Measurements from ENCODE around the gene CFAP99.
"Not testable (repeated sequence)": the region's sequence is repeated elsewhere in the genome, so short reads cannot be mapped to it uniquely, and the experiment has no call there.

CFAP99 gene

DNA sequence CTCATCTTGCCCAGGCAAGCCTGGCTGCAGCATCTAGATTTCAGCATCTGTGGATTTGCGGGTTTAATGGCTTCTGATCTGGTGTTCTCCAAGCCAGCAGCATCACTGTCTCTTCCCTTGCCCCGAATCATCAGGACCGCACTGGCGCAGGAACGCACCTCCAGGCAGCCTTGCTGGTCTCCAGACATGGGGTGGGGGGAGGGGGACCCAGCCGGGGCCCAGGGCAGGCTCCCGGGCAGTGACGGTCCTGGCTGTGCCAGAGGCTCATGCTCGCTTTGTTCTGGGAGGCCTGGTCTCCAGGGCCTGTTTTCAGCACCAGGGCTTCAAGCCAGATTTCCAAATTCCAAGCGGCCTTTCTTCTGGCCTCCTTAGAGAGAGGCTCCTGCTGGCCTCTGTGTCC is 4.9 kb downstream of the CFAP99 start:
- H3K36me3 Mint-ChIP-seq: no peaks in the 10 kb centered on the region
- H3K4me1 Mint-ChIP-seq: peaks cover 17% of the 10 kb centered on the region
- no peak overlapping the region for H3K4me3 Mint-ChIP-seq
- DNase-seq (ENCODE audit: low spot score in 2 of 2) (no peak), ATAC-seq (ENCODE audit: low read depth) (no peak)
- H3K9me3 Mint-ChIP-seq: no peaks in the 10 kb centered on the region
- H3K27me3 Mint-ChIP-seq: peaks cover 25% of the 10 kb centered on the region
- H3K27ac Mint-ChIP-seq: no peak overlapping the region

DNA sequence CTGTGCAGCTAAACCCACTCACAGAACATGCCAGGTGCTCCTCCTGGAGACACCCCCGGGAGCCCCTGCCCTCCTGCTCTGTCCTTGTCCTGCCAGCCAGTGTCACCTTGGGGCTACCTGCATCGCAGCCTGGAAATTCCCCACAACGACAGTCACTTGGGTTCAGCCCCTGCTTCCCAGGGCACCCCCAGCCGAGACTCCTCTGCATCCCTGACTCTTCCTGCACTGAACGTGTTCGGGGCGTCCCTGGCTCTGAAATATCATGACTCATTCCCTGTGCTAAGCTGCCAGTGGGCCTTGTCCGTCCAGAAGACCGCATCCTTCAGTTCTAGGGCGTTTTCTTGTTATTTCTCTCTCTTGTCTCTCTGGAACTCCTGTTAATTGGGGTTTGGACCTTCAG is 5.8 kb downstream of the CFAP99 start:
- H3K9me3 Mint-ChIP-seq: no peaks in the 10 kb centered on the region
- H3K36me3 Mint-ChIP-seq: no peaks in the 10 kb centered on the region
- H3K27ac Mint-ChIP-seq: no peak overlapping the region
- DNase-seq (ENCODE audit: low spot score in 2 of 2) (no peak), ATAC-seq (ENCODE audit: low read depth) (no peak)
- H3K4me1 Mint-ChIP-seq: peaks cover 11% of the 10 kb centered on the region
- H3K27me3 Mint-ChIP-seq: peaks cover 29% of the 10 kb centered on the region
- no peak overlapping the region for H3K4me3 Mint-ChIP-seq

DNA sequence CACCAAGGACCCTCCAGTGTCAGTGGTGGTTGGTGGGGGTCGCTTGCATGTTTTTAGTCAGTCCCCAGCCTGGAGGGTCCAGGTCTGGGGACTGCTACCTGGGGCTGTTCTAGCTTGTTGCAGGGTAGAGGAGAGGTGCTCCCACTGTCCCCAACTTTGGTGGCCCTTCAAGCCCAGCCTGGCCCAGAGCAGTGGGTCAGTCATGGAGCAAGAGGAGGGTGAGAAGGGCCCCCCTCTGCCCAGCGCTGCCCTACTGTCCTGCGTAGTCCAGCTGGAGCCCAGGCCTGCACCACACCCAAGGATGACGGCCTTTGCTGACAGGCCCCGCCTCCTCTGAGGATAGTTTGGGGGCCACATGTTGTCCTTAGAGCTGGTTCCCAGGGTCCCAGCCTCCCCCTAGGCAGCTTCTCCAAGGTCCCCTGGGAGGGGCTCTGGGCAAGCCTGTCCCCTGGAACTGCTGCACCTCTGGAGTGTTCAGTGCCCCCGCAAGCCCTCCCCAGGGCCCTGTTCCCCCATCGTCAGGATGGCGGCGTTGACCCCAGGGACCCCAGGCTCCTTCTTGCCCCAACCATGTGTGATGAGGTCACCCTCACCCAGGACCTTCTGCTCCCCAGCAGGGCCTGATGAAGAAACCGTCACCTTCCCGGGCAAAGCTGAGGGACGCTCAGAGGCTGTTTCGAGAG is 6.8 kb downstream of the CFAP99 start:
- Mint-ChIP-seq H3K27ac (no peak overlapping the region), H3K27me3 (peaks cover 23% of the 10 kb centered on the region), H3K4me3 (no peak overlapping the region), H3K36me3 (no peaks in the 10 kb centered on the region), H3K9me3 (no peaks in the 10 kb centered on the region), H3K4me1 (peaks cover 4% of the 10 kb centered on the region)
- DNase-seq (ENCODE audit: low spot score in 2 of 2) (no peak), ATAC-seq (ENCODE audit: low read depth) (no peak)

DNA sequence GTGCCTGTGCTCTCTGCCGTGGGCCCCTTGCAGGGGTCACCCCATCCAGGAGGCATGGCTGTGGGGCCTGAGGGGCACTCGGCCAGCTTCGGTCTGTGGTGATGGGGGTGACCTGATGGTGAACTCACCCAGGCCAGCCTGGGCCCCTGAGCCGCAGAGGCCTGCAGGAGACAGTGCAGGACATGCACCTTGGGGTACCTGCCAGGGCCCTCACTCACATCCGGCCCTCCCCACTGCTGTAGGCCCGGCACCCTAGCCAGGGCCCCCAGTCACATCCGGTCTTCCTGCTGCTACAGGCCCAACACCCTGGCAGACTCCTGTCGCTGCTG is 7.3 kb downstream of the CFAP99 start:
- peaks cover 4% of the 10 kb centered on the region for H3K4me1 Mint-ChIP-seq
- DNase-seq (ENCODE audit: low spot score in 2 of 2): no peak
- H3K27me3 Mint-ChIP-seq: peaks cover 19% of the 10 kb centered on the region
- H3K36me3 Mint-ChIP-seq: no peaks in the 10 kb centered on the region
- H3K27ac Mint-ChIP-seq: no peak overlapping the region
- H3K4me3 Mint-ChIP-seq: no peak overlapping the region
- ATAC-seq (ENCODE audit: low read depth): no peak
- no peaks in the 10 kb centered on the region for H3K9me3 Mint-ChIP-seq

DNA sequence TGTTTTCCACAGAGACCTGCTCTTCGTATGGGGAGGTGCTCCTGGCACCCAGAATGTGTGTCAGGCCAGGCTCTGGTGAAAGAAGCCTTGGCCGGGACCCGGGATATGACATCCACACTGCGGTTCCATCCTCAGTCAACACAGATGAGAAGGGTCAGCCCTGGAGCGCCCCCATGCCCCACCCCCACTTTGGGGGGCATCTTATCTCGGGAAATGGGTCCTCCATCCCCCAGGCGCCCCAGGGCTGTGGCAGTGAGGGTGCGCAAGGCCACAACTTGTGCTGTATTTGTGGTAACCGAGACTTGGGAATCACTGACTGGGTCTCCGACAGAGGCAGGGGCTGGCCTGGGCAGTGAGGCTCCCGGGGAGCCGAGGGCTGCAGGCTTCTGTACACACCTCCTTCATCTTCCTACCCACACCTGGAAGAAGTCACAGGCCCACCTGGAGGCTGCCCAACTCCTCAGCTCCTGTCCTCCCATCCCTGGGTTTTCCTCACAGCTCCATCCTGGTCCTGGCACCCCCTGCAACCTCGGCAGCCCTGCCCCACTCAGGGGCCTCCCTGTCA is 8.0 kb downstream of the CFAP99 start:
- H3K27ac Mint-ChIP-seq: no peak overlapping the region
- no peak for DNase-seq (ENCODE audit: low spot score in 2 of 2)
- no peak for ATAC-seq (ENCODE audit: low read depth)
- H3K27me3 Mint-ChIP-seq: peaks cover 22% of the 10 kb centered on the region
- H3K36me3 Mint-ChIP-seq: no peaks in the 10 kb centered on the region
- H3K4me1 Mint-ChIP-seq: peaks cover 3% of the 10 kb centered on the region
- no peak overlapping the region for H3K4me3 Mint-ChIP-seq
- no peaks in the 10 kb centered on the region for H3K9me3 Mint-ChIP-seq

DNA sequence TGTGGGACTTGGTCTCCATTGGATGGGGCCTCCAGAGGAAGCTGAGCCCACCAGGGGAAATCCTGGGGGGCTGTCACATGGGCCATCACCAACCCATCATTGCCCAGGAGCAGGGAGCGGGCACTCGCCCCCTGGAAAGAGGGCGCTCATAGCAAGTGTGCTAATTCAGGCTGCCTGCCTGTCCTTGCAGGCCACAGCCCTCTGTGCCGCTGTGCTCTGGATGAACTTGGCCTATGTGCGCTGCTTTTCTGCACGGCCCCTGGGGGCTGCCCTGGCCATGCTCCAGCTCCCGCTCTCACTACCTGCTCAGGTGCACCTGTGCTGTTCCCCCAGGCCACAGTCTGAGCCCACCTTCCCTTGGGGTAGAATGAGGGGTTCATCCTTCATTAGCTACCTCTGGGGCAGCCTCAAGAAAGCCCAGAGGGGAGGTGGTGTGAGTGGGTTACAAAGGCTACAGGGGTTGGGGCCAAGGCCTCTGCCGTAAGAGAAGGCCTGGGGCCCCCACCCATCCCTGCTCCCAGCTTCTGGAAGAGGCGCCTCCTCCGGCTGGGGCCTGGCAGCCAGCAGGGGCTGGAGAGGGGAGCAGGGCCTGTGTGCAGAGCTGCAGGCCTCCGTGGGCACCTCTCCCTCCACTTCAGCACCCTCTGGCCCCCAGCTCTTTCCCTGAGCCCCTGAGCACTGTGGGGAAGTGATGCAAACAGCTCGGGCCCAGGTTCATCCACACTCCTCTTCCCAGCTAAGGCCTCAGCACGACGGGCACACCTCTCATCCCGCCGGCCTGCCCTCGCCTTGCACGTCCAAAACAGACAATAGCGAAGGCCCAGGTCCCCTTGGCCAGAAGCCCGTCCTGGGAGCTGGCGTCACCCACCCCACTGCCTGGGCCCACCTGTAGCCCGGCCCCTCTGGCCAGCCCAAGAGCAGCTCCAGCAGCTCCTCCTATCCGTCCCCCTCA is 8.9 kb downstream of the CFAP99 start:
- Mint-ChIP-seq H3K4me3 (no peak overlapping the region), H3K27me3 (peaks cover 25% of the 10 kb centered on the region), H3K4me1 (peaks cover 2% of the 10 kb centered on the region), H3K27ac (no peak overlapping the region), H3K9me3 (no peaks in the 10 kb centered on the region), H3K36me3 (no peaks in the 10 kb centered on the region)
- ATAC-seq (ENCODE audit: low read depth) (no peak), DNase-seq (ENCODE audit: low spot score in 2 of 2) (no peak)

DNA sequence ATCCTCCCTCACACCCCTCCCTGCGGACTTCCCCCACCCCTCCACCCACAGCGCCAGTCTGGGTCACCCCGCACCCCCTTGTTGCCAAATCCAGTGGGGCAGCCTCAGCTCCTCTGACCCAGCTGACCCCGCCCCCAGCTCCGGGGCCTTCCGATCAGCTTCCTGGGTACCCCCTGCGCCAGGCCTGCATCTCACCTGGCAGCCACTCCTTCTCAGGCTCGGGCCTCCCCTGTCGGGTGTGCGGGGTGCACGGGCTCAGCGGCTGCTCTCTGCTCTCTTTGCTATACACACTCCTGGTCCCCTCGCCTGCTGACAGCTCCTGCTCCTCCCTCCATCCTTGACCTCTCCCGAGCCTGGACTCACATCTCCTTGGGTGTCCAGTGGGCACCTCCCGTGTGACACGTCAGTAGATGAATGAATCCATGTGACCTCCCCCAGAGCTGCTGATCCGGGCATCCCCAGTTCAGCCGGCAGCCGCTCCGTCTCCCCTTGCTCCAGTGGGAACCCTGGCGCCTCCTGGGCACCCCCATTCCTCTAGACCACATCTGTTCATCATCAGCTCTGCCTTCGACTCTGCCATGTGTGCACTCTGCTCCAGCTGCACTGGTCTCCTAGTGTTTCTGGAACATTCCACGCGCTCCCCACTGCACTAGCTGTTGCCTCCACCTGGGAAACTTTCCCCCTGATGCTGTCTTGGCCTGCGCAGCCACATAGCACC is 9.9 kb downstream of the CFAP99 start:
- no peaks in the 10 kb centered on the region for H3K9me3 Mint-ChIP-seq
- no peak for DNase-seq (ENCODE audit: low spot score in 2 of 2)
- peaks cover 2% of the 10 kb centered on the region for H3K4me1 Mint-ChIP-seq
- no peak overlapping the region for H3K4me3 Mint-ChIP-seq
- H3K27ac Mint-ChIP-seq: no peak overlapping the region
- peaks cover 22% of the 10 kb centered on the region for H3K27me3 Mint-ChIP-seq
- no peaks in the 10 kb centered on the region for H3K36me3 Mint-ChIP-seq
- no peak for ATAC-seq (ENCODE audit: low read depth)

DNA sequence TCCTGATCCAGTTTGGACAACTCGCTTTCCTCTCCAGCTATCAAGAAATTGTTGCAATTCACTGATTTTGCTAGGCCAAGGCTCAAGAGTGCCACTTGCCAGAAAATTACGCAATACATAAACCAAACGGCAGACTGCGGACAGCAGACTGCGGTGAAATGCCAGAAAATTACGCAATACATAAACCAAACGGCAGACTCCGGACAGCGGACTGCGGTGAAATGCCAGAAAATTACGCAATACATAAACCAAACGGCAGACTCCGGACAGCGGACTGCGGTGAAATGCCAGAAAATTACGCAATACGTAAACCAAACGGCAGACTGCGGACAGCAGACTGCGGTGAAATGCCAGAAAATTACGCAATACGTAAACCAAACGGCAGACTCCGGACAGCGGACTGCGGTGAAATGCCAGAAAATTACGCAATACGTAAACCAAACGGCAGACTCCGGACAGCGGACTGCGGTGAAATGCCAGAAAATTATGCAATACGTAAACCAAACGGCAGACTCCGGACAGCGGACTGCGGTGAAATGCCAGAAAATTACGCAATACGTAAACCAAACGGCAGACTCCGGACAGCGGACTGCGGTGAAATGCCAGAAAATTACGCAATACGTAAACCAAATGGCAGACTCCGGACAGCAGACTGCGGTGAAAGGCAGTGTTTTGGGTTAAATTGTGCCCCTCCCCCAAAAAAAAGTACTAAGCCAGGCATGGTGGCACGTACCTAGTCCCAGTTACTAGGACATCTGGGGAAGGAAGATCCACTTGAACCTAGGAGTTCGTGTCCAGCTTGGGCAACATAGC is 11.4 kb downstream of the CFAP99 start:
- peaks cover 18% of the 10 kb centered on the region for H3K27me3 Mint-ChIP-seq
- H3K36me3 Mint-ChIP-seq; H3K9me3 Mint-ChIP-seq; H3K4me3 Mint-ChIP-seq; DNase-seq (ENCODE audit: low spot score in 2 of 2); ATAC-seq (ENCODE audit: low read depth); H3K4me1 Mint-ChIP-seq; H3K27ac Mint-ChIP-seq: not testable (repeated sequence)

DNA sequence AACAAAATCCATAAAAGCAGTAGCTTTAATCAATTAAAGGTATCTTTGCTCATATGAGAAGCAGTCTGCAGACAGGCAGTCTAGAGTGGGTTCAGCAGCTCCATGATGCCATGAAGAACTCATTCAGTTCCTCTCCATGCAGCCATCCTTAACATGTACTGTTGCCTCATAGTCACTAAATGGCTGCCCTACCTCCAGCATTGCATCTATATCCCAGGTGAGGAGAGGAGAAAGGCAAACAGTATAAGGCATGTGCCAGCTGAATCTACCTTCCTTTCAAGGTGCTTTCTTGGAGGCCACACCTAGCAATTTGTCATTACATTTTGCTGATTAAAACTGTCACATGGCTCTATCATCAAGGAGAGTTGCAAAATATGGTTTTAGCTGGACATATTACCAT is 13.2 kb downstream of the CFAP99 start:
- DNase-seq (ENCODE audit: low spot score in 2 of 2): no peak
- Mint-ChIP-seq H3K27me3 (peaks cover 16% of the 10 kb centered on the region), H3K36me3 (no peaks in the 10 kb centered on the region), H3K4me1 (peaks cover 2% of the 10 kb centered on the region), H3K4me3 (no peak overlapping the region), H3K27ac (no peak overlapping the region), H3K9me3 (no peaks in the 10 kb centered on the region)
- ATAC-seq (ENCODE audit: low read depth): no peak

DNA sequence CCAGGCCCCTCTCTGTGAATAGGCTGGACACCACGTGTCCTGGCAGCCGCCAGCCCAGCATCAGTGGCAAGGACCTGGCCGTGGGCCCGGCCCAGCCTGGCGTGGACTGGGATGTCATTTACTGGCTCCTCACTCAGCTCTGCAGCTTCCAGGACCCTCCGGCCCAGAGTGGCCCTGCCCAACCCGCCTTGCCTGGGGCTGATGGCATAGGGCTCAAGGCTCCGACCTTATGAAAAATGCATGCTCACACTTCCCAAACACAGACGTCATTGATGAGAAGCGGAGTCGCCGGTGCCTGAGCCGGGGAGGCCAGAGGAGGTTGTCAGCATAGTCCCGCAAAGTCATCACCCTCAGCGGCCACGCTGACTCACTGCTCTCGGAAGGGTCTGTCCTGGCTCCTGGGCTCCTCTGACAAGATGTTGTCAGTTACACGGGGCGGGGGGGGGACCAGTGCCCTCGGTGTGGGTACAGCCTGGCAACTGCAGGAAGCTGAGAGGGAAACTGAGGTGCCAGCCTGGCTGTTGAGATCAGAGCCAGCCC is 14.3 kb downstream of the CFAP99 start:
- DNase-seq (ENCODE audit: low spot score in 2 of 2): no peak
- H3K36me3 Mint-ChIP-seq: no peaks in the 10 kb centered on the region
- ATAC-seq (ENCODE audit: low read depth): no peak

DNA sequence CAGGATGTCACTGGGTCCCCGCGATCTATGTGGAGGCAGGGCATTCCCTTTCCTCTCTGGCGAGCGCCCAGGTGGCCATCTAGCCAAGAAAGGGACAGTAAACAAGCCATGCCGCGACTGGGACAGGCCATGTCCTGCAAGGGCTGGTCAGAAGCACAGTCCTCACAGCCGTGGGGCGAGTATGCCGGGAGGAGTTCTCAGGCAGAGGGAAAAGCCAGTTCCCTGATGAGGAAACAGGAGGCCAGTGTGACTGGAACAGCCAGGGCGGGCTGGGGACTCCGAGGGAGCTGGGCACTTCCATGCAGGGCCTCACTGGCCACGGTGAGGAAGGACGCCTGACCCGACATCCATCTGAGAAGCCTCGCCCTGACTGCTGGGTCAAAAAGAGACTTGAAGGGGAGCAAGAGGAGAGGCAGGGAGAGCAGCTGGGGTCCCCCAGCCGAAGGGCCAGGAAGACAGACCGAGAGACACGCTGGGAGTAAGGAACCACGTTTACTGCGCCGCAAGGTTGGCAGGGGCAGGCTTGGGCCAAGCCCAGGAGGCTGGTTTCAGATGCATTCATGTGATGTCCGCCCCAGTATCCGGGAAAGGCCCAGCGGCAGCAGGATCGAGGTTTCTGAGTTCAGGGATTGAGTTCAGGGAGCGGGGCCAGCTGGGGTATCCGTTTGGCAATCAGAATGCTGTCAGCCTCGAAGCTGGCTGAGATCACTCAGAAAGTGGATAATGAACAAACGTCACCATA is 15.0 kb downstream of the CFAP99 start:
- no peak overlapping the region for H3K27ac Mint-ChIP-seq
- H3K4me3 Mint-ChIP-seq: no peak overlapping the region
- peaks cover 10% of the 10 kb centered on the region for H3K27me3 Mint-ChIP-seq

More for the DNA sequence above, 14.3 kb downstream of the CFAP99 start:
- Mint-ChIP-seq H3K4me3 (no peak overlapping the region), H3K9me3 (no peaks in the 10 kb centered on the region), H3K27me3 (peaks cover 15% of the 10 kb centered on the region), H3K27ac (no peak overlapping the region), H3K4me1 (no peaks in the 10 kb centered on the region)

DNA sequence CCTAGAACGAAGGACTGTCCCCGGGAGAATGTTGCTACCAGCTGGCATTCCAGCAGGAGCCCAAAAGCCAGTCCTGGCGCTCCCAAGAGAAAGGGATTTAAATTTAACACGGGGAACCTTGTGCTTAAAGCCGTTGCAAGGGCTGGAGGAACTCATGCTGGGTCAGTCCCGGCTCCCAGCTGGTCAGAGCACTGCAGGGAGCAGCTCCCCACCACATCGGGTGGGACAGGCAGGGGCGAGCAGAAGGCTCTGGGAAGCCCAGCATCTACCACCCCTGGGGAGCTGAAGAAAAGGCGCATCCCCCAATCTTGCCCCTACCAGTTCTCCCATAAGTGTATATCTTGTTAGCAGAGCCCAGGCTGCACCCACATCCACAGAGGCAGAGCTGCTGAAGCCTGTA is 15.7 kb downstream of the CFAP99 start:
- Mint-ChIP-seq H3K27me3 (peaks cover 7% of the 10 kb centered on the region), H3K36me3 (no peaks in the 10 kb centered on the region), H3K4me1 (no peaks in the 10 kb centered on the region), H3K4me3 (no peak overlapping the region), H3K9me3 (no peaks in the 10 kb centered on the region), H3K27ac (no peak overlapping the region)
- DNase-seq (ENCODE audit: low spot score in 2 of 2): no peak
- no peak for ATAC-seq (ENCODE audit: low read depth)

More for the DNA sequence above, 15.0 kb downstream of the CFAP99 start:
- no peaks in the 10 kb centered on the region for H3K9me3 Mint-ChIP-seq
- no peak for DNase-seq (ENCODE audit: low spot score in 2 of 2)
- no peaks in the 10 kb centered on the region for H3K4me1 Mint-ChIP-seq
- H3K36me3 Mint-ChIP-seq: no peaks in the 10 kb centered on the region
- no peak for ATAC-seq (ENCODE audit: low read depth)

DNA sequence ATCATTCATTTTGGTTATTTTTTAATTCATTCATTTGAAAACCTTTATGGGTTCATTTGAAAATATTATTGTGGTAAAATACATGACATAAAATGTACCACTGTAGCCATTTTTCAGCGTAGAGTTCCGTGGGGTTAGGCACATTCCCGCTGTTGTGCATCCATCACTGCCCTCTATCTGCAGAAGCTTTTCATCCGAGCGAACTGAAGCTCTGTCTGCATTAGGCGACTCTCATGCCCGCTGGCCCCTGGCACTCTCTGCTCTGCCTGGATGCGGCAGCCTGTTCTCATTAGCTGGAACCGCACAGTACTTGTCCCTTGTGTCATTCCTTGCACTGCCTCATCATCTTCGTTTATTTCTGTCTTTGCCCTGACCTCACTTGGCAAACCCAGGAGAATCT is 17.5 kb downstream of the CFAP99 start:
- Mint-ChIP-seq H3K4me3 (no peak overlapping the region), H3K27ac (no peak overlapping the region), H3K27me3 (peaks cover 6% of the 10 kb centered on the region), H3K36me3 (no peaks in the 10 kb centered on the region), H3K9me3 (no peaks in the 10 kb centered on the region), H3K4me1 (no peaks in the 10 kb centered on the region)
- ATAC-seq (ENCODE audit: low read depth) (no peak), DNase-seq (ENCODE audit: low spot score in 2 of 2) (no peak)
